SK-N-SH (cell line): ENCODE data around the gene VPS35L. TPM values are rescaled to one million over a fixed set of nuclear protein-coding genes. Genes with fewer than 3 reads are reported as not detected.

Source experiments
- CTCF ChIA-PET: fragments of 300-600, 350-600 bp; formaldehyde crosslinking; extraction: SDS; loops from one replicate; lab custom pipeline; 2021; lab: Yijun Ruan, JAX
- POLR2A ChIA-PET: fragments of 350-600 bp; sonication (Branson Sonifier 250); formaldehyde crosslinking; extraction: SDS; loops from one replicate; lab custom pipeline; 2020; ENCODE audit warnings: antibody characterized with exemption, inconsistent platforms; lab: Yijun Ruan, JAX
- DNase-seq: peaks from one replicate; pipeline ENCODE4 v3.0.0; 2012
- H2AFZ ChIP-seq: fragments of 200-600 bp; sonication (generic); 2 replicates; pipeline ENCODE4 v1.8.1; 2016; ENCODE audit warnings: antibody characterized with exemption, mild to moderate bottlenecking, low read depth
- H3F3A ChIP-seq: fragments of 200-600 bp; sonication (generic); replicated peaks from 2 replicates; pipeline ENCODE3; 2016; ENCODE audit warnings: antibody characterized with exemption, mild to moderate bottlenecking; ENCODE audit not compliant: insufficient read depth
- H3K27ac ChIP-seq, 2 experiments: fragments of 200-500 bp in 1 of 2; fragments of 200-600 bp in 1 of 2; sonication (Bioruptor generic) in 1 of 2; sonication (generic), shearing (Covaris generic) in 1 of 2; 2 replicates each; pipeline versions ENCODE4 v1.5.1 to v1.6.1; 2014 to 2016; ENCODE audit warnings: low read depth in 2 of 2, inconsistent platforms in 1 of 2, low read length in 1 of 2, mild to moderate bottlenecking in 1 of 2, mixed read lengths in 1 of 2
- H3K27me3 ChIP-seq: fragments of 200-600 bp; sonication (generic), shearing (Covaris generic); 2 replicates; pipeline ENCODE4 v1.6.1; 2016; ENCODE audit warnings: mixed run types; ENCODE audit not compliant: insufficient read depth
- H3K36me3 ChIP-seq, 2 experiments: fragments of 200-500 bp in 1 of 2; fragments of 200-600 bp in 1 of 2; sonication (Bioruptor generic) in 1 of 2; sonication (generic) in 1 of 2; replicated peaks in 1 of 2; 2 replicates each; pipeline versions ENCODE3 to v1.5.1; 2014 to 2016; ENCODE audit warnings: low read length in 1 of 2, mild to moderate bottlenecking in 1 of 2; ENCODE audit not compliant: insufficient read depth in 2 of 2, control insufficient read depth in 1 of 2
- H3K4me1 ChIP-seq, 2 experiments: fragments of 200-500 bp in 1 of 2; fragments of 200-600 bp in 1 of 2; sonication (Bioruptor generic) in 1 of 2; sonication (generic), shearing (Covaris generic) in 1 of 2; 2 replicates each; pipeline versions ENCODE4 v1.5.1 to v1.6.1; 2014 to 2016; ENCODE audit warnings: low read depth in 1 of 2, low read length in 1 of 2, mixed run types in 1 of 2; ENCODE audit not compliant: insufficient read depth in 2 of 2, control insufficient read depth in 1 of 2
- H3K4me2 ChIP-seq: fragments of 200-600 bp; sonication (generic), shearing (Covaris generic); 2 replicates; pipeline ENCODE4 v1.6.1; 2017; ENCODE audit warnings: mixed run types
- H3K4me3 ChIP-seq, 2 experiments: fragments of 200-500 bp in 1 of 2; fragments of 200-600 bp in 1 of 2; sonication (Bioruptor generic) in 1 of 2; sonication (generic), shearing (Covaris generic) in 1 of 2; 2 replicates each; pipeline versions ENCODE4 v1.5.1 to v1.8.1; 2014 to 2016; ENCODE audit warnings: low read depth in 2 of 2, inconsistent platforms in 1 of 2, low read length in 1 of 2, mild to moderate bottlenecking in 1 of 2, mixed read lengths in 1 of 2, moderate library complexity in 1 of 2
- H3K79me2 ChIP-seq: fragments of 200-600 bp; sonication (generic); 2 replicates; pipeline ENCODE4 v1.8.1; 2017; ENCODE audit warnings: mild to moderate bottlenecking; ENCODE audit not compliant: insufficient read depth
- H3K9ac ChIP-seq: fragments of 200-600 bp; sonication (generic); 2 replicates; pipeline ENCODE4 v1.6.1; 2017; ENCODE audit warnings: mixed run types
- H3K9me2 ChIP-seq: fragments of 200-600 bp; sonication (generic); 2 replicates; pipeline ENCODE4 v1.6.1; 2017; ENCODE audit warnings: mixed run types
- H3K9me3 ChIP-seq: fragments of 200-600 bp; sonication (generic); 2 replicates; pipeline ENCODE4 v1.6.1; 2017; ENCODE audit warnings: mixed run types, mild to moderate bottlenecking, moderate library complexity
- H4K20me1 ChIP-seq: fragments of 200-600 bp; sonication (generic); 2 replicates; pipeline ENCODE4 v1.6.1; 2017; ENCODE audit warnings: mild to moderate bottlenecking, mixed run types; ENCODE audit not compliant: insufficient read depth
- EP300 ChIP-seq, 2 experiments: IDR thresholded peaks; 2 replicates each; pipeline versions ENCODE4 v1.4.0 to v1.6.1; 2012; ENCODE audit warnings: borderline replicate concordance in 1 of 2, low read depth in 1 of 2, low read length in 1 of 2
- EZH2phosphoT487 ChIP-seq: fragments of 200-600 bp; sonication (generic); IDR thresholded peaks from 2 replicates; pipeline ENCODE4 v1.6.1; 2017; ENCODE audit warnings: low read depth, mixed run types, mild to moderate bottlenecking, antibody characterized with exemption, moderate library complexity, borderline replicate concordance
- FOXJ3 ChIP-seq: sonication (generic); formaldehyde crosslinking; IDR thresholded peaks from 2 replicates; pipeline ENCODE4 v1.5.1; 2020; ENCODE audit warnings: mild to moderate bottlenecking, missing genetic modification reagents
- FOXM1 ChIP-seq: IDR thresholded peaks from 2 replicates; pipeline ENCODE4 v1.4.0; 2012; ENCODE audit warnings: low read depth, mild to moderate bottlenecking
- GABPA ChIP-seq: IDR thresholded peaks from 2 replicates; pipeline ENCODE4 v1.4.0; 2012; ENCODE audit warnings: low read depth, mild to moderate bottlenecking
- JUND ChIP-seq: IDR thresholded peaks from 2 replicates; pipeline ENCODE4 v1.4.0; 2012
- MEF2A ChIP-seq: IDR thresholded peaks from 2 replicates; pipeline ENCODE4 v1.4.0; 2012; ENCODE audit warnings: low read depth, borderline replicate concordance
- MXI1 ChIP-seq: IDR thresholded peaks from 2 replicates; pipeline ENCODE4 v1.6.1; 2012; ENCODE audit warnings: mild to moderate bottlenecking, low read depth, low read length, improper control_type of control experiment
- NRF1 ChIP-seq: IDR thresholded peaks from 2 replicates; pipeline ENCODE4 v1.6.1; 2012; ENCODE audit warnings: low read depth, mild to moderate bottlenecking, low read length
- RAD21 ChIP-seq: IDR thresholded peaks from 2 replicates; pipeline ENCODE4 v1.6.1; 2012; ENCODE audit warnings: mild to moderate bottlenecking, low read length
- RCOR1 ChIP-seq: fragments of 150-350 bp; IDR thresholded peaks from 2 replicates; pipeline ENCODE4 v1.6.1; 2017; ENCODE audit warnings: antibody characterized with exemption, low read length
- SMC3 ChIP-seq: IDR thresholded peaks from 2 replicates; pipeline ENCODE4 v1.6.1; 2012; ENCODE audit warnings: low read depth, low read length, improper control_type of control experiment
- TCF12 ChIP-seq: IDR thresholded peaks from 2 replicates; pipeline ENCODE4 v1.4.0; 2012
- TEAD4 ChIP-seq: IDR thresholded peaks from 2 replicates; pipeline ENCODE4 v1.4.0; 2012; ENCODE audit warnings: mild to moderate bottlenecking, borderline replicate concordance; ENCODE audit not compliant: insufficient read depth
- YY1 ChIP-seq: IDR thresholded peaks from 2 replicates; pipeline ENCODE4 v1.4.0; 2012; ENCODE audit warnings: low read depth, mild to moderate bottlenecking
- WGBS: methylation state at CpG from one replicate; pipeline ENCODE4 v1.1.6; 2017; ENCODE audit warnings: low lambda C conversion rate; 5-methylcytosine and 5-hydroxymethylcytosine counted together
- polyA plus RNA-seq, 3 experiments: library from polyadenylated mRNA; depleted of rRNA; stranded (reverse); fragments of >200 nt; gene quantifications; 2 replicates each; pipeline ENCODE4 v1.2.3, GENCODE V29; 2012
- TF ChIP-seq, protein P1 (sequence below): fragments of 150-350 bp; IDR thresholded peaks from 2 replicates; pipeline ENCODE4 v1.6.1; 2017; ENCODE audit warnings: antibody characterized with exemption, low read length, low read depth, borderline replicate concordance
- TF ChIP-seq, protein P2 (sequence below): fragments of 200-600 bp; sonication (generic); IDR thresholded peaks from 2 replicates; pipeline ENCODE4 v1.6.1; 2017; ENCODE audit warnings: antibody characterized with exemption, mild to moderate bottlenecking, moderate library complexity
- TF ChIP-seq, protein P3 (sequence below): IDR thresholded peaks from 2 replicates; pipeline ENCODE4; 2012

The VPS35L gene
- polyA plus RNA-seq, 1 of the 3 experiments (the other 2 are of a cell fraction) = 35.3 TPM

DNA sequence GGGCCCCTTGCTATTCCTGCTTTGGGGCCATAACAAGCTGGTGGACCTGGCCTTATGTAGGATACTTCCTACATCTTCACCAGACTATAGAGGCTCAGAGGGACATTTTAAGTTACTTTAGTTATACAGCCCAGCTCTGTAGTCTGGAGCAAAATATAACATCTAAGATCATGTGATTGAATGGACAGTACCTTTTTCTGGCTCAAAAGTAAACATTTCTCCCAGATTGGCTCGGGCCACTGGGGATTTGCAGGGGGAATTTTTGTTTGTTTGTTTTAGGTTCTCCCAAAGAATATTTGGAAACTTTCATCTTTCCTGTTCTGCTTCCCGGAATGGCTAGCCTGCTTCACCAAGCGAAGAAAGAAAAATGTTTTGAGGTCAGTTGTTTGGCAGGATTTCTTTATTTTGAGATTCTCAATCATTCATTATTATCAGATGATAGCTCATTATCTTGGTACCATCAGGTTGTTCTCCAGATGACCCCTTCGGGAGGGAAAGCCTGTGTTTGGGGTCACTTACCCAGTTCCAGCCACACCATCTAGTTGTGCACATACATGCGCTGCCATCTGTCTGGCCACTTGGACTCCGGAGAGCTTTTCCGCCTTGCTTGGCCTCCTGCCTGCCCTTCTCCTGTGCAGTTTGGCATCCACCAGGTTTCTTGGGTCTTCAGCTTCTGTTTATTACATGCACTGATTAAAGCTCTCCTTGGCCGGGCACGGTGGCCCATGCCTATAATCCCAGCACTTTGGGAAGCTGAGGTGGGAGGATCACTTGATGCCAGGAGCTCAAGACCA, 179.8 kb downstream of the VPS35L start:
- H2AFZ ChIP-seq = no peak overlapping the region
- H3K36me3 ChIP-seq = peaks cover 0 to 11% of the 10 kb centered on the region in 2 experiments
- no peaks in the 10 kb centered on the region for H3F3A ChIP-seq
- H3K27ac ChIP-seq = no peak overlapping the region
- WGBS = 85% methylated on average over 9 of the region's 9 CpGs
- no peak overlapping the region for H3K4me3 ChIP-seq
- DNase-seq = no peak
- no peak overlapping the region for H3K9ac ChIP-seq
- peaks cover 0 to 1% of the 10 kb centered on the region in 2 experiments; a peak in 1 of 4 replicates for H3K4me1 ChIP-seq
- no peak overlapping the region for H3K4me2 ChIP-seq
- no peaks in the 10 kb centered on the region for H3K27me3 ChIP-seq
- H3K9me3 ChIP-seq = no peaks in the 10 kb centered on the region
- no peaks in the 10 kb centered on the region for H3K79me2 ChIP-seq
- ChIA-PET POLR2A (no interaction called here), CTCF (interaction anchor here (0.6 to 1.4 kb wide), 2 partner anchors 13 to 649 kb away, joined by 4 to 6 read pairs; no protein-coding TSS in a partner anchor)
- H3K9me2 ChIP-seq = no peaks in the 10 kb centered on the region
- no peak for TF ChIP-seq TEAD4
- no peaks in the 10 kb centered on the region for H4K20me1 ChIP-seq

DNA sequence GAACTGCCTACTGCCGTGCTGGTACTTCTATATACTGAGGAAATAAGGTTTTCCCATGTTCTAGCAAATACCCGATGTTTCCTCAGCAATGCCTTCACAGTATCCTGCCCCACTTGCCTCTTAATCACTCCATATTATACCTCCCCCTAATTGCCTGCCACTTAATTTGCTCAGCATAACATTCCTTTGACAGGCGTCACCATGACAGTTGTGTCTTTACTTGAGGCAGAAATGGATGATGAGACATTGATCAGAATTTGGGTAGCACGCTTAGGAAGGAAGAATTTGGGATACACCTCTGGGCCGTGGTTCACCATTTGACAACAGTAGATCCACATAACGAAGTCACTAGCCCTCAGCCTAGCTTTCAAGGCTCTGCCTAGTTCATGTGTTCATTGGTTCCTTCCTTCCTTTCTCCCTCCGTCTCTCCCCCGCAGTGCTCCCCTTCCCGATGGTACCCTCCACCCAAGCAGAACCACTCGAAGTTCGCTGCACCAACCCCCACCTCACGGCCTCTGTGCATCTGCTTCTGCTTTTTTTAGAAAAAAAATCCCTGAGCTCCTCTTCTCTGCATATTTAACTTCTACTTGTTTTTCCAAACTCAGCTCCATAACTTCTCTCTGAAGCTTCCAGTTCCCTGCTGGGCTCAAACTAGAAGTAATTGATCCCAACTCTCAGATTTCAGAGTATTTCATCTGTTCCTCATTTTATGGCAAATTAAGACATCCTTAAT, 182.0 kb downstream of the VPS35L start:
- Histone ChIP-seq H4K20me1 (no peaks in the 10 kb centered on the region), H3K9me2 (no peaks in the 10 kb centered on the region), H2AFZ (no peak overlapping the region), H3K4me3 (no peak overlapping the region), H3K4me1 (peaks cover 0 to 11% of the 10 kb centered on the region in 2 experiments; a peak in 1 of 4 replicates), H3K79me2 (no peaks in the 10 kb centered on the region), H3K4me2 (no peak overlapping the region), H3F3A (no peaks in the 10 kb centered on the region), H3K36me3 (peaks cover 0 to 11% of the 10 kb centered on the region in 2 experiments), H3K9ac (no peak overlapping the region), H3K27me3 (no peaks in the 10 kb centered on the region), H3K9me3 (no peaks in the 10 kb centered on the region), H3K27ac (no peak overlapping the region)
- ChIA-PET POLR2A (no interaction called here), CTCF (interaction anchor here (0.6 kb wide), 1 partner anchor 149 kb away, joined by 3 read pairs; no protein-coding TSS in a partner anchor)
- DNase-seq = no peak
- 93% methylated on average over 12 of the region's 12 CpGs for WGBS
- TF ChIP-seq FOXM1 = no peak
- TF ChIP-seq, protein P1, sequence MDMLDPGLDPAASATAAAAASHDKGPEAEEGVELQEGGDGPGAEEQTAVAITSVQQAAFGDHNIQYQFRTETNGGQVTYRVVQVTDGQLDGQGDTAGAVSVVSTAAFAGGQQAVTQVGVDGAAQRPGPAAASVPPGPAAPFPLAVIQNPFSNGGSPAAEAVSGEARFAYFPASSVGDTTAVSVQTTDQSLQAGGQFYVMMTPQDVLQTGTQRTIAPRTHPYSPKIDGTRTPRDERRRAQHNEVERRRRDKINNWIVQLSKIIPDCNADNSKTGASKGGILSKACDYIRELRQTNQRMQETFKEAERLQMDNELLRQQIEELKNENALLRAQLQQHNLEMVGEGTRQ = no peak
- no peak for TF ChIP-seq SMC3
- TF ChIP-seq MEF2A = no peak
- no peak for TF ChIP-seq JUND
- TF ChIP-seq RCOR1 = no peak
- no peak for TF ChIP-seq NRF1
- no peak for TF ChIP-seq YY1
- TF ChIP-seq RAD21 = no peak
- no peak for TF ChIP-seq TCF12
- TF ChIP-seq, protein P2, sequence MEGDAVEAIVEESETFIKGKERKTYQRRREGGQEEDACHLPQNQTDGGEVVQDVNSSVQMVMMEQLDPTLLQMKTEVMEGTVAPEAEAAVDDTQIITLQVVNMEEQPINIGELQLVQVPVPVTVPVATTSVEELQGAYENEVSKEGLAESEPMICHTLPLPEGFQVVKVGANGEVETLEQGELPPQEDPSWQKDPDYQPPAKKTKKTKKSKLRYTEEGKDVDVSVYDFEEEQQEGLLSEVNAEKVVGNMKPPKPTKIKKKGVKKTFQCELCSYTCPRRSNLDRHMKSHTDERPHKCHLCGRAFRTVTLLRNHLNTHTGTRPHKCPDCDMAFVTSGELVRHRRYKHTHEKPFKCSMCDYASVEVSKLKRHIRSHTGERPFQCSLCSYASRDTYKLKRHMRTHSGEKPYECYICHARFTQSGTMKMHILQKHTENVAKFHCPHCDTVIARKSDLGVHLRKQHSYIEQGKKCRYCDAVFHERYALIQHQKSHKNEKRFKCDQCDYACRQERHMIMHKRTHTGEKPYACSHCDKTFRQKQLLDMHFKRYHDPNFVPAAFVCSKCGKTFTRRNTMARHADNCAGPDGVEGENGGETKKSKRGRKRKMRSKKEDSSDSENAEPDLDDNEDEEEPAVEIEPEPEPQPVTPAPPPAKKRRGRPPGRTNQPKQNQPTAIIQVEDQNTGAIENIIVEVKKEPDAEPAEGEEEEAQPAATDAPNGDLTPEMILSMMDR = no peak
- no peak for TF ChIP-seq MXI1
- TF ChIP-seq FOXJ3 (CRISPR knock-in tag) = no peak
- no peak for TF ChIP-seq GABPA
- TF ChIP-seq, protein P3, sequence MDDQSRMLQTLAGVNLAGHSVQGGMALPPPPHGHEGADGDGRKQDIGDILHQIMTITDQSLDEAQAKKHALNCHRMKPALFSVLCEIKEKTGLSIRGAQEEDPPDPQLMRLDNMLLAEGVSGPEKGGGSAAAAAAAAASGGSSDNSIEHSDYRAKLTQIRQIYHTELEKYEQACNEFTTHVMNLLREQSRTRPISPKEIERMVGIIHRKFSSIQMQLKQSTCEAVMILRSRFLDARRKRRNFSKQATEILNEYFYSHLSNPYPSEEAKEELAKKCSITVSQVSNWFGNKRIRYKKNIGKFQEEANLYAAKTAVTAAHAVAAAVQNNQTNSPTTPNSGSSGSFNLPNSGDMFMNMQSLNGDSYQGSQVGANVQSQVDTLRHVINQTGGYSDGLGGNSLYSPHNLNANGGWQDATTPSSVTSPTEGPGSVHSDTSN = no peak
- TF ChIP-seq EZH2phosphoT487 = no peak
- no peak for TF ChIP-seq EP300 (IDR thresholded peaks at IDR 0.05; ENCODE audit: borderline replicate concordance in 1 of 2, low read depth in 1 of 2, low read length in 1 of 2)
